ENCODE measurements around the gene EEFSEC.

DNA sequence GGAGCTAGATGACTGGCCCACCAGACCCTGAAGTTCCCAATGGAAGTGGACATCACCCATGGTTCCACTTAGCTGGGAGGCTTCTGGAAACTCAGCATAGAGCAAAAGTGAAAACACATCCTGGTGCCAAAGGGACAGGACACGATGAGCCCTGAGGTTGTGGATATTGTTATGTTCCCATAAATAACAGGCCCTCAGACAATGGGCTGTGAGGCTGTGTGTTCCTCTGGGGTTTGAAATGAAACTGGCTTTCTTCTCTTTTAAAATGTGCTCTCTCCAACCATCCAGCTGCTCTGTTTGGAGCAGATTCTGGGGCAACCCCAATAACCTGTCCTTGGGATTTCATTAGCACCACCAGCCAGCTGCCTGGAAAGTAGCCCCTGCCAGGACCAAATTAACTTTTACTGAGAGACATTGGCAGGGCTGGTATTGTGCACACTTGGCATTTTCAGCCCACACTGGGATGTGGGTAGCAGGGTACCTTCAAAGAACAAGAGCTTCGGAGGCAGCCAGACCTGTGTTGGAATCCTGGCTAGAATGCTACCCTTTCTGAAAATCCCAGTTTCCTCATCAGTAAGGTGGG is 215.9 kb downstream of the EEFSEC start:
- TF ChIP-seq EZH2phosphoT487 (IDR thresholded peaks at IDR 0.05; ENCODE audit: borderline replicate concordance, low read length) = no peak
- TF ChIP-seq, protein P1, sequence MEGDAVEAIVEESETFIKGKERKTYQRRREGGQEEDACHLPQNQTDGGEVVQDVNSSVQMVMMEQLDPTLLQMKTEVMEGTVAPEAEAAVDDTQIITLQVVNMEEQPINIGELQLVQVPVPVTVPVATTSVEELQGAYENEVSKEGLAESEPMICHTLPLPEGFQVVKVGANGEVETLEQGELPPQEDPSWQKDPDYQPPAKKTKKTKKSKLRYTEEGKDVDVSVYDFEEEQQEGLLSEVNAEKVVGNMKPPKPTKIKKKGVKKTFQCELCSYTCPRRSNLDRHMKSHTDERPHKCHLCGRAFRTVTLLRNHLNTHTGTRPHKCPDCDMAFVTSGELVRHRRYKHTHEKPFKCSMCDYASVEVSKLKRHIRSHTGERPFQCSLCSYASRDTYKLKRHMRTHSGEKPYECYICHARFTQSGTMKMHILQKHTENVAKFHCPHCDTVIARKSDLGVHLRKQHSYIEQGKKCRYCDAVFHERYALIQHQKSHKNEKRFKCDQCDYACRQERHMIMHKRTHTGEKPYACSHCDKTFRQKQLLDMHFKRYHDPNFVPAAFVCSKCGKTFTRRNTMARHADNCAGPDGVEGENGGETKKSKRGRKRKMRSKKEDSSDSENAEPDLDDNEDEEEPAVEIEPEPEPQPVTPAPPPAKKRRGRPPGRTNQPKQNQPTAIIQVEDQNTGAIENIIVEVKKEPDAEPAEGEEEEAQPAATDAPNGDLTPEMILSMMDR (conservative IDR thresholded peaks at IDR 0.05; ENCODE audit: low read depth, low read length) = no peak

All from PC-3 (cell line).